ENCODE measurements around the gene ZNF577.

ZNF577 gene

DNA sequence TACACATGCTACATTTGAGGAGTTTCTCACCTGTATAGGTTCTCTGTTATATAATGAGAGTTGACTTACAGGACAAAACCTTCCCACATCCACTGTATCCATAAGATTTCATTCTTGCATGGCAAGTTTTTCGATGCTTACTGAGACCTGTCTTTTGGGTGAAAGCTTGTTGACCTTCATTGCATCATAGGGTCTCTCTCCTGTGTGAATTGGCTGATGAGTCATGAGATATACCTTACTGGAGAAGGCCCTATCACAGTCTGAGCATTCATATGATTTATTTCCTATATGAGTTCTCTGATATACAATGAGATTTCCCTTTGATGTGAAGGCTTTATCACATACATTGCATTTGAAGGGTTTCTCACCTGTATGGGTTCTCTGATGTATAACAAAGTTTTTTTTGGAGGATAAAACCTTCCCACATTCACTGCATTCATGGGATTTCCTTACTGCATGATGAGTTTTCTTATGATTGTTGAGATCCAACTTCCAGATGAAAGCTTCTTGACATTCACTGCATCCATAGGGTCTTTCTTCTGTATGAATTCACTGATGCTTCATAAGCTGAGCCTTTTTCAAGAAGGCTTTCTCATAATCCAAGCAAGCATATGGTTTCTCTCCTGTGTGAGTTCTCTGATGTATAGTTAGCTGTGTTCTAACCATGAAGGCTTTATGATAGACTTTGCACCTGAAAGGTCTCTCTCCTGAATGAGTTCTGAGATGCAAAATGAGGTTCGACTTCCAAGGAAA lies 25.7 kb downstream of the ZNF577 start:
- DNase-seq = no peak

DNA sequence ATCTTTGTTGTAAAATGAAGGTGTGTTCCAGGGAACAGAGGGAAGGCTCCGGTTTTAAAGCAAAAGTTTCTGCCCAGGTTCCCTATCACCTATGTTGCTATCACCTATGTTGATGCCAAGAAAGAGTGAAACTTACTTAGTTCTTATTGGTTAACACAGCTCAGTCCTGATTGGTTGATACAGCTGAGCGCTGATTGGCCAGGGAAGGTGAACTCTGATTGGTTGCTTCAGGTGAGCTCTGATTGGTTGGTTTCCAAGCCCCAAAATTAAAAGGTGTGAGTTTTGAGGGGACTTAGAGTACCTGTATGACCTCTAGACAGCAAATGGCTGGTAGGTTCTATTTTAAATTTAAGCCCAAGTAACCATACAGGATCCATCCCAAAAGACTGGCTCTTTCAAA lies 50.6 kb downstream of the ZNF577 start:
- DNase-seq = no peak

DNA sequence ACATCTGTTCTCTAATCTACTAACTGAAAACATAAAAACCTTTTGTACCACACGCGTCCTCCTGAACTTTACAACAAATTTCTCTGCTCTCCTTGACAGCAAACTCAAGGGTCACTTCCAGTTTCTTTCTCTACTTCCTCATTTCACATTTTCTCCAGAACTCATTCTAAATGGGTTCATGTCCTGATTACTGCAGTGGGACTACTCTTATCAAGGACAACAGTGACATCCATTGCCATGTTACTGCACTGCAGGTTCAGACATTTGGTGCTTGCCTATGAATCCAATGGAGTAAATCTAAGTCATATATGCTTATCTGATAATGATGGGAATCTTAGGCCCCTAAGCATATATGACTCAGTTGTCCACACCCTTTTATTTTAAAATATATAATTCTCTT lies 57.5 kb downstream of the ZNF577 start:
- DNase-seq = no peak

DNA sequence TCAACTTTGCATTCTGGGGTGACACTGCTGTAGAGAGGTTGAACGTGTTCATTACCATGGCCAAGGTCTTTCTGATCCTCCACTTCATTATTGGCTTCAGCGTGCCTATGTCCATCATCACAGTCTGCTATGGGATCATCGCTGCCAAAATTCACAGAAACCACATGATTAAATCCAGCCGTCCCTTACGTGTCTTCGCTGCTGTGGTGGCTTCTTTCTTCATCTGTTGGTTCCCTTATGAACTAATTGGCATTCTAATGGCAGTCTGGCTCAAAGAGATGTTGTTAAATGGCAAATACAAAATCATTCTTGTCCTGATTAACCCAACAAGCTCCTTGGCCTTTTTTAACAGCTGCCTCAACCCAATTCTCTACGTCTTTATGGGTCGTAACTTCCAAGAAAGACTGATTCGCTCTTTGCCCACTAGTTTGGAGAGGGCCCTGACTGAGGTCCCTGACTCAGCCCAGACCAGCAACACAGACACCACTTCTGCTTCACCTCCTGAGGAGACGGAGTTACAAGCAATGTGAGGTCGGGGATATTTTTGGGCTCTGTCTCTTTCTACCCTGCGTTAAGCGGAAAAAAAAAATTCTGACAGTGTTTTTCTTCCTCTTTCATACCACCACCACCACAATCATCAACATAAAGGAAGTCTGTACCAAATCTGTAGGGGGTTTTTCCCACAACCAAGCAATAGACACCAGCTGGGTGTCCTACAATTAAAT lies 63.3 kb downstream of the ZNF577 start:
- no peak for DNase-seq

DNA sequence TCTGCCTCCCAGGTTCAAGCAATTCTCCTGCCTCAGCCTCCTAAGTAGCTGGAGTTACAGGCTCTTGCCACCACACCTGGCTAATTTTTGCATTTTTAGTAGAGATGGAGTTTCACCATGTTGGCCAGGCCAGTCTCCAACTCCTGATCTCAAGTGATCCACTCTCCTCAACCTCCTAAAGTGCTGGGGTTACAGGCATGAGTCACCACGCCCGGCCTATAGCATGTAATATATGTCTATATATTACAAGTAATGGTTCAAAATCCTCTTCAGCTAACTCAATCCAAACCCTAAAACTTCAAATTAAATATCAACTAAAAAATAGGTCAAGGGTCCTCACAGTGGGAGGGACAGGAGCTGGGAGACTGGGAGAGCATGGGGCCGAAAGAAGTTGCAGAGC lies 64.8 kb downstream of the ZNF577 start:
- no peak for DNase-seq

DNA sequence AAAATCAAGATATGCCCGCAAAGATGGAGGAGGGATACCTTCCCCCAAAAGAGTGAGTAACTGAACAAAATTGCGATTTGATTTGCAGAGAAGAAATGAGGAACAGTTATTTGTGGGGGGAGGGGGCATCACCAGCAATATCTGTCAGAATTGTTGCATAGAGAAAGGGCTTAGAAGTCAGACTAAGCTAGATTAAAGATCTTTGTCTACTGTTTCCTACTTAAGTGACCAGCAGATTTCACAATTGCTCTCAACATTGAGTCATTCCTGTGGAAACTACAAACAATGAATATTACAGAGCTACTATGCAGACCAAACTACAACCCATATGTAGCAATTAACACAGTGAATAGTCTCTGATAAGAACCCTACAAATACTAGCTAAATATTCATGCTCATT lies 65.4 kb downstream of the ZNF577 start:
- DNase-seq = no peak

DNA sequence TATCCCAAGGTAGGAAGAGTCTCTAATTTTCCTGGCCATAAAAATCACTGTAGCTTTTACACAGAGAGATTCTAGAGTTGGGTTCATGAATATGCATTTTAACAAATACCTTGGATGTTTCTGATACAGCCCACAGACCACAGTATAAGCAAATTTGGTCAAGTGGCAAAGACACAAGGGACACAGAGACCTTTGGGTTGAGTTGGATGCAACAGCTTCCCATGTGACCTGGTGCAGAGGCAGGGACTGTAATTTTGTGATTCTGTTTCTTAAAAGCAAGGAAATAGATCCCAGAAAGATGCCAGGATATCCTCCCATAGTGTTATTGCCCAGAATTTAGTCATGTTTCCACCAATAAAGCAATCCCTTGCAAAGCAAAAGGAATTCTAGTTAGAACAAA lies 65.8 kb downstream of the ZNF577 start:
- no peak for DNase-seq

DNA sequence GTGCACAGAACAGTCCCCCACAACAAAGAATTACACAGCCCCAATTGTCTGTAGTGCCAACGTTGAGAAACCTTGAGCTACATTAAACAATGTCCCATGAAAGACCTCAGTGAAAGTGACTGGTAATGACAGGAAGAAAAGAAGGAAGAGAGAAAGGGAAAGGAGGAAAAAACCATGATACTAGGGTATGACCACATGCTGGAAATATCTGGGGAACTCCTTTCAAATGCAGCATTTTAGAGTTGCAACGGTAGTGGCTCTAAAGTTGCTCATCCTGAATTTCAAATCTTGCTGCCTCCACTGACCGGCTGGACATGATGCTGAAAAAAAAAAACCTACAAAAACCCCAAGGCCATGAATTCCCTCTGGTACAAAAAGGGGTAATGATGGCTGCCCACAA lies 66.3 kb downstream of the ZNF577 start:
- no peak for DNase-seq

Measured in hippocampal formation (tissue), 2 donors.